Subcutaneous adipose tissue (tissue), 4 donors: Measurements from ENCODE around the gene DGKB. TPM values are rescaled to one million over a fixed set of nuclear protein-coding genes. Genes with fewer than 3 reads are reported as not detected.

Source experiments
- total RNA-seq, 4 donors: library from RNA; depleted of rRNA; stranded (reverse); fragments of >200 nt; gene quantifications; one replicate each; pipeline ENCODE4 v1.1.0, GENCODE V29; 2016
- TF ChIP-seq, protein P1 (sequence below): fragments of 450-650 bp; IDR thresholded peaks from one replicate; pipeline ENCODE4 v1.5.1; 2016; ENCODE audit warnings: low read depth, mild to moderate bottlenecking, control low read depth, antibody characterized with exemption, moderate library complexity

DGKB gene
- total RNA-seq, 4 donors from 2014 or later, result 0.17 TPM; not detected in 3

DNA sequence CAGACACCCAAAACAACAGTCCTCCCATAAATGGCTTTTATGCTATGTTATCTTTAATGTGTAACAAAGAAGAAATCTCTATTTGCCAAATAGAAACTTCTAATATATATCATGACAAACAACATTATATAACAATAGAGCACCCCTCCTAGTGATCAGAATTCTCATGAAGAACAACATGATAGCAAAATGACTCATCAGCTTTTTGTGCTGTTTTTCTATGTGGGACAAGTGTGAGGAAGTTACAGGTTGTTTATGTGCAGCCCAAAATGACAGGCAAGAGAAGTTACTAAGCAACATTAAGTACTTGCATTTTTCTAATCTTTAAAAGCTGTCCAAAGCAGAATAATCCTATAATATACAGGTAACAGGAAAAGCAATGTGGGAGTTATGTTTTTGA lies 7.7 kb downstream of the DGKB start:
- TF ChIP-seq, protein P1, sequence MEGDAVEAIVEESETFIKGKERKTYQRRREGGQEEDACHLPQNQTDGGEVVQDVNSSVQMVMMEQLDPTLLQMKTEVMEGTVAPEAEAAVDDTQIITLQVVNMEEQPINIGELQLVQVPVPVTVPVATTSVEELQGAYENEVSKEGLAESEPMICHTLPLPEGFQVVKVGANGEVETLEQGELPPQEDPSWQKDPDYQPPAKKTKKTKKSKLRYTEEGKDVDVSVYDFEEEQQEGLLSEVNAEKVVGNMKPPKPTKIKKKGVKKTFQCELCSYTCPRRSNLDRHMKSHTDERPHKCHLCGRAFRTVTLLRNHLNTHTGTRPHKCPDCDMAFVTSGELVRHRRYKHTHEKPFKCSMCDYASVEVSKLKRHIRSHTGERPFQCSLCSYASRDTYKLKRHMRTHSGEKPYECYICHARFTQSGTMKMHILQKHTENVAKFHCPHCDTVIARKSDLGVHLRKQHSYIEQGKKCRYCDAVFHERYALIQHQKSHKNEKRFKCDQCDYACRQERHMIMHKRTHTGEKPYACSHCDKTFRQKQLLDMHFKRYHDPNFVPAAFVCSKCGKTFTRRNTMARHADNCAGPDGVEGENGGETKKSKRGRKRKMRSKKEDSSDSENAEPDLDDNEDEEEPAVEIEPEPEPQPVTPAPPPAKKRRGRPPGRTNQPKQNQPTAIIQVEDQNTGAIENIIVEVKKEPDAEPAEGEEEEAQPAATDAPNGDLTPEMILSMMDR, result no peak

DNA sequence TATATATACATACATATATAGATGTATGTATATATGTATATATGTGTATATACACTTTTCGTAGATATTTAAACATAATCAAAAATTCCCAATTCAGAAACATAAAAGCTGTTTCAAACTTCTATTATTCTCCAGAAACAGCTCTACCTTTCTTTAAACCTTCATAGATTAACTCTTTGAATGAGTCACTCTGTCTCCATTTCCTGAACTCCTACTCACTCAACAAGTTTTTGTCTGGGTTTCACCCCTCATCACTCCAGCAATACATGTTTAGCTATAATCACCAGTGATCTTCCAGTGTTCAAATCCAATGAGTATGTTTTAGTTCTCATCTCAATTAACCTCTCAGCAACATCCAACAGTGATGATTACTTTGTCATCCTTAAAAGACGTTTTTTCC lies 9.6 kb downstream of the DGKB start:
- TF ChIP-seq, protein P1, result no peak

DNA sequence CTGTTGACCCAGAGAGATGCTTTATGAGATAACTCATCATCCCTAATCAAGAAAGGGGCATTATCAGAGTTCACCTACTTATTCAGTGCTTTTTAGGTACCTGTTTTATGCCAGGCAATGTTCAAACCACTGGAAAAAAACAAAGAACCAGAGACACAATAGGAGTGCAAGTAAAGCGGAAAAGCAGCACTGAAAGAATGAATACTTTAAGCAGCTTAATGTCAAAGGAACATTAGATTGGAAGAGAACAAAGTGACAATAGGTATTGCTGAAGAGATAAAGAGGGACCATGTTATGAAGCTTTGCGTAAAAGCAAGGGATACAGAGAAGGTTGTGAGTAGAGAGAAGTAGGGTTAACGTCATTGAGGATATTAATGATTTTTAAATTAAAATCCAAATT lies 11.3 kb downstream of the DGKB start:
- TF ChIP-seq, protein P1, result no peak

DNA sequence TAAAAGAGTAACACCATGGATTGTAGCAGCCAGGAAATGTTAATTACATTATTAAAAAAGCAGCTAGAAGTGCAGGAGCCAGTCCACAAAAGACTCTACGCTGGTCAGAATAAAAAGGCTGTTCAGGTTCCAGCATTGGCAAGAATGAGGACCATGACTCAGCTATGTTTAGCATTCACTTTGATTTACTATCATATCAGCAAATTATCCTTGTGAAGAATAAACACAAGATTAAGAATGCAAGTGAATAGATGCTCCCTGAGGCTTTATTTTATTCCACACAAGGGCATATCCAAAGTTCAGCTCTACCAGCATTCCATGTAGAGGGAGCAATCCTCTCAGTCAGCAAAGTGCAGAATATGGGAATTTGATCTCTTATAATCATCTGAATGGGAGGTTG lies 13.6 kb downstream of the DGKB start:
- TF ChIP-seq, protein P1, result no peak

DNA sequence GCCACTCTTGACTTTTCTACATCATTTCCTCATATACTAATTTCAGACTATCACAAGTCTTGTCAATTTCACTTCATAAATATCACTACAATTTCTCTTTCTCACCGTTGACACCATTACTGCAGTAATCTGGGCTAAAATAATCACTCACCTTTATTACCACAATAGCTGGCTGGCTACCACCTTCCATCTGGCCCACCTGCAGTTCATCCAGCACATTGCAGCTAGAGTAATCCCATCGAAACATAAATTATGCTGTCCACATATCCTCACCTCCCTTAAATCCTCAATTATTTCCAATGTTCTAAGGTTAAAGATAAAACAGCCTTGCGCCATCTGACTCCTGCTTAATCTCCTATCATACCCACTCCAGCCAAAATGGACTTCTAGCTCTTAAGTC lies 16.0 kb downstream of the DGKB start:
- TF ChIP-seq, protein P1, result no peak

DNA sequence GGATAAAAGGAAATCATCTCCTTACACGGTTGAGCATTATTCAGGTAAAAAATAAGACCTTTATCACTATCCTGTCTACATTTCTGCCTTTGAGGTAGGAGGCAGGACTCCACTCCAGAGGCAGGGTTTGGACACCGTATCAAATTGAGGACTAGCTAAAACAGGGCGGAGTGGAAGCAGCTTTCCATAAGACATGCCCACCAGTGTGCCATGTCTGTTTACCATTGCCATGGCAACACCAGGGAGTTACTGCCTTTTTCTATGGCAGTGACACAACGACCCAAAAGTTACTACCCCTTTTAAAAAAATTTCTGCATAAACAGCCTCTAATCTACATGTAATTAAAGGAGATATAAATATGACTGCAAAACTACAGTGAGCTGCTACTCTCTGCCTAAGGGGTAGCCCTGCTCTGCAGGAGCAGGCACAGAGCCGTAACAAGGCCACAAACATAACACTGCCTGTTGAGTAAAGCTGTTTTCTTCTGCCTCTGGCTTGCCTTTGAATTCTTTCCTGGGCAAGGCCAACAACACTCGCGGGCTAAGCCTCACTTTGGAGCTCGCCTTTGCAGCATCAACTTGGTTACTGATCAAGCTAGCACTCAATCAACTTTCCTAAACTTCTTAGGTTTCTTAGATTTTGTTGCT lies 26.5 kb downstream of the DGKB start:
- TF ChIP-seq, protein P1, result no peak

DNA sequence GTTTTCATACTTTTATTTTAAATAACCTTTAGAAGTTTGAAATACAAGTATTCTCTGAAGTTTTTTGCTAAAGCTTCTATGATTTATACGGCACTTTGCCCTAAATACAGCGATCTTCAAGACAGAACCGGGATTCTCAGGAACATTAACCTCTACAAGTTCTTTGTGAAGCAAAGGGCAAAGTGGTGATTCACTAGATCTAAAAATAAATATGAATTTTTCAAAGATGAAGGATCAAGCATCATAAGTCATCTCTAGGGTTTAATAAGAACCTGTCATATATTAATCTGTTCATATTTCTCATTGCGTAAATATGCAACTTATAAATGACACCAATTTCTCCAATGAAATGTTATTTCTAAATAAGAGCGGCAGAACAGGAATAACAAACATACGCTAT lies 30.7 kb downstream of the DGKB start:
- TF ChIP-seq, protein P1, result no peak
